ENCODE measurements around the gene RBBP8NL. TPM values are rescaled to one million over a fixed set of nuclear protein-coding genes. Genes with fewer than 3 reads are reported as not detected.
A peak's percentile ranks its signal among the peaks of the same experiment; 100 is the strongest.

RBBP8NL gene
- total RNA-seq, 6 experiments from 2014 or later, result not detected

- Mint-ChIP-seq H3K4me1 (ENCODE audit: low read depth) (peaks cover 32% of the 10 kb centered on the region), H3K27ac (peak overlapping the region; percentile 27; the same call in 1 of the 2 replicates), H3K36me3 (ENCODE audit: low read depth) (peaks cover 26% of the 10 kb centered on the region), H3K4me3 (no peak overlapping the region), H3K9me3 (no peaks in the 10 kb centered on the region), H3K27me3 (ENCODE audit: insufficient read depth) (peaks cover 4% of the 10 kb centered on the region)
- DNase-seq, result no peak
- no peak for TF ChIP-seq CTCF (IDR thresholded peaks at IDR 0.05)
Measured at GRCh38 chr20:62389601-62390087, 37.7 kb downstream of the RBBP8NL start.

- H3K9me3 Mint-ChIP-seq, result no peaks in the 10 kb centered on the region
- DNase-seq, result no peak
- peak overlapping the region; percentile 24 for H3K27ac Mint-ChIP-seq
- H3K4me3 Mint-ChIP-seq, result peak overlapping the region; percentile 93
- TF ChIP-seq CTCF (IDR thresholded peaks at IDR 0.05), result peak; percentile 45
- H3K36me3 Mint-ChIP-seq (ENCODE audit: low read depth), result peaks cover 26% of the 10 kb centered on the region
- peaks cover 4% of the 10 kb centered on the region for H3K27me3 Mint-ChIP-seq (ENCODE audit: insufficient read depth)
- peaks cover 32% of the 10 kb centered on the region for H3K4me1 Mint-ChIP-seq (ENCODE audit: low read depth)
Measured at GRCh38 chr20:62388839-62389600, 38.3 kb downstream of the RBBP8NL start.

- DNase-seq, result no peak
- Mint-ChIP-seq H3K27me3 (ENCODE audit: insufficient read depth) (peaks cover 4% of the 10 kb centered on the region), H3K27ac (peak overlapping the region; percentile 71), H3K4me3 (peak overlapping the region; percentile 93), H3K9me3 (no peaks in the 10 kb centered on the region), H3K36me3 (ENCODE audit: low read depth) (peaks cover 26% of the 10 kb centered on the region), H3K4me1 (ENCODE audit: low read depth) (peaks cover 32% of the 10 kb centered on the region)
- TF ChIP-seq CTCF (IDR thresholded peaks at IDR 0.05), result no peak
Measured at GRCh38 chr20:62387933-62388635, 39.3 kb downstream of the RBBP8NL start.

GRCh38 chr20:62387219-62387913 lies 40.0 kb downstream of the RBBP8NL start:
- Mint-ChIP-seq H3K27me3 (ENCODE audit: insufficient read depth) (peaks cover 4% of the 10 kb centered on the region), H3K9me3 (no peaks in the 10 kb centered on the region), H3K4me3 (peak overlapping the region; percentile 93), H3K36me3 (ENCODE audit: low read depth) (peaks cover 30% of the 10 kb centered on the region), H3K27ac (peak overlapping the region; percentile 71), H3K4me1 (ENCODE audit: low read depth) (peaks cover 32% of the 10 kb centered on the region)
- TF ChIP-seq CTCF (IDR thresholded peaks at IDR 0.05), result no peak
- DNase-seq, result no peak

- H3K4me1 Mint-ChIP-seq (ENCODE audit: low read depth), result peaks cover 32% of the 10 kb centered on the region
- peak; percentile 81 for DNase-seq
- peak within 1 kb of the TSS; percentile 93 for H3K4me3 Mint-ChIP-seq
- H3K27me3 Mint-ChIP-seq (ENCODE audit: insufficient read depth), result peaks cover 4% of the 10 kb centered on the region
- H3K36me3 Mint-ChIP-seq (ENCODE audit: low read depth), result peaks cover 38% of the 10 kb centered on the region
- no peak for TF ChIP-seq CTCF (IDR thresholded peaks at IDR 0.05)
- peaks cover 5% of the 10 kb centered on the region for H3K9me3 Mint-ChIP-seq
- peak within 1 kb of the TSS; percentile 79 for H3K27ac Mint-ChIP-seq
Measured at GRCh38 chr20:62386383-62387218, 40.7 kb downstream of the RBBP8NL start, which contains the start of gene RPS21. Gene RPS21, plus strand, starts transcription at chr20:62387103. Its CDS starts 236 bp downstream, at chr20:62387339.
